ENCODE data around the gene TRIM62. TPM values are rescaled to one million over a fixed set of nuclear protein-coding genes. Genes with fewer than 3 reads are reported as not detected.
"Not testable (repeated sequence)": the region's sequence is repeated elsewhere in the genome, so short reads cannot be mapped to it uniquely, and the experiment has no call there.

Gene TRIM62
- total RNA-seq, 1 donor from 2014 or later: 4.4 TPM

GRCh38 chr1:33111965-33112364 is 69.9 kb downstream of the TRIM62 start:
- no peak for DNase-seq (ENCODE audit: low spot score)

- no peak for DNase-seq (ENCODE audit: low spot score)
These were observed 71.4 kb downstream of the TRIM62 start for GRCh38 chr1:33110477-33110876.

- not testable (repeated sequence) for DNase-seq (ENCODE audit: low spot score)
These were observed 81.8 kb downstream of the TRIM62 start for GRCh38 chr1:33100119-33100415.

- DNase-seq (ENCODE audit: low spot score): no peak
These were observed 82.3 kb downstream of the TRIM62 start for GRCh38 chr1:33099290-33100118.

GRCh38 chr1:33098371-33098770 is 83.5 kb downstream of the TRIM62 start:
- no peak for DNase-seq (ENCODE audit: low spot score)

GRCh38 chr1:33097762-33098161 is 84.1 kb downstream of the TRIM62 start:
- DNase-seq (ENCODE audit: low spot score): no peak

DNA sequence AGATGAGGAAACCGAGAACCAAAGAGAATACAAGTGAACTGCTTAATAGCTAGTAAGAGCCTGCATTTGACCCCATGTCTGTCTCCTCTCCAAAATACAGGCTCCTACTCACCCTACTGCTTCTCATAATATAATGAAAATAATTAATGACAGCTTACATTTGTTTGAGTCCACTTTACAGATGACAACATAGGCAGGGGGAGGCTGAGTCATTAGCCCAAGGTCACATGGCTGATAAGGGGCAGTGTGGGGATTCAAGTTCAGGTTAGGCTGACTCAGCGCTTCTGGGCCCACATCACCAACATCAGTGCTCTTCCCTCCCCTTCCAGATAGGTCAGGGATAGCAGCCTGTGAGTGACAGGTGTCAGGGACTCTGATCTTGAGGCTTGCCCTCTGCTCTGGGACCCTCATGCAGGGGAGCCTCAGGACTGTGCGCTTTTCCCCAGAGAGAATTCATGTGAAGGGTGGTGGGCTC is 84.7 kb downstream of the TRIM62 start:
- DNase-seq (ENCODE audit: low spot score): no peak

- DNase-seq (ENCODE audit: low spot score): no peak
These were observed 85.4 kb downstream of the TRIM62 start for GRCh38 chr1:33096363-33097005.

Other genes with a start within 250 kb of the TRIM62 start
- 23.5 TPM for gene RNF19B, start 217.2 kb downstream of the TRIM62 start, total RNA-seq
- gene AK2, start 145.2 kb downstream of the TRIM62 start, total RNA-seq: 159 TPM
- gene AZIN2, start 100.9 kb downstream of the TRIM62 start, total RNA-seq: 2.1 TPM
- 29.6 TPM for gene ZNF362, start 74.4 kb upstream of the TRIM62 start, total RNA-seq
- gene A3GALT2, start 139.1 kb upstream of the TRIM62 start, total RNA-seq: not detected
- gene PHC2, start 249.1 kb upstream of the TRIM62 start, total RNA-seq: 142 TPM

All from mesenteric fat pad (tissue), 1 donor.